ENCODE data around the gene ISOC2.
"Not testable (repeated sequence)": the region's sequence is repeated elsewhere in the genome, so short reads cannot be mapped to it uniquely, and the experiment has no call there.

ISOC2 gene

DNA sequence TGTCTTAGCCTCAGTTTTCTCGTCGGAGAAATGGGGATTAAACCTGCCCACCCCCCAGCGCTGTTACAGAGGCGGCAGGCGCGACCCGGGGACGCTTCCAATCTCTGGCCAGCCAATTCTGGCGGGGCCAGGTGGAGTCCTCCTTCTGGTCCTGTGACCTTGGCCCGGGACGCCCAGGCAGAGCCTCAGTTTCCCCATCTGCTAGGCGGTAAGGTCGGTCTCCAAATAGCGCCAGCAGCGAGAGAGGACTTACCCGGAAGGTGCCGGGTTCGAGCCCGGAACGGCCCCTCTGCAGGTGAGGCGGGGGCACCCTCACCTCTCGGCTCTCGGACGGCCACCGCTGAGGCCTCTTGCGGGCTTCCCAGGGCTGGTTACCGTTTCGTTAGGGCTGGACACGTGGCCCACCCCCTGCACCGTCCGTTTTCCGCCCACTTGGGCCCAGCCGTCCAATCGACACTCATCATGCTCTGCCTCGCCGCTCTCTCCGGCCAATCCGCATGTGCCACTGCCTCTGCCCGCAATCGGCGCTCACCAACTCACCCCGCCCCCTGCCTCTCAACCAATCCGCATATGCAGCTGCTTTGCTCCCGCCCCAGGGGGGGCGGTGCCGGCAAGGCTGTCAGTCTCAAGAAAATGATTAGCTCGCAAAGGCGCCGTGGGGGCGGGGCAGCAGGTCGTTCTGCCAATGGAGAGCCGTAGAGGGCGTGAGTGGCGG lies at the start of gene ISOC2:
ISOC2 (minus strand) TSS at position 384 of the 715 bp plus-strand sequence. CDS start 5,156 bp downstream, outside the sequence.
- peak; percentile 100 for DNase-seq

- DNase-seq: no peak
Observed at GRCh38 chr19:55508120-55508519, 46.7 kb upstream of the ISOC2 start.

- no peak for DNase-seq
Observed at GRCh38 chr19:55504981-55505380, 43.5 kb upstream of the ISOC2 start.

- no peak for DNase-seq
Observed at GRCh38 chr19:55504252-55504603, 42.8 kb upstream of the ISOC2 start.

DNA sequence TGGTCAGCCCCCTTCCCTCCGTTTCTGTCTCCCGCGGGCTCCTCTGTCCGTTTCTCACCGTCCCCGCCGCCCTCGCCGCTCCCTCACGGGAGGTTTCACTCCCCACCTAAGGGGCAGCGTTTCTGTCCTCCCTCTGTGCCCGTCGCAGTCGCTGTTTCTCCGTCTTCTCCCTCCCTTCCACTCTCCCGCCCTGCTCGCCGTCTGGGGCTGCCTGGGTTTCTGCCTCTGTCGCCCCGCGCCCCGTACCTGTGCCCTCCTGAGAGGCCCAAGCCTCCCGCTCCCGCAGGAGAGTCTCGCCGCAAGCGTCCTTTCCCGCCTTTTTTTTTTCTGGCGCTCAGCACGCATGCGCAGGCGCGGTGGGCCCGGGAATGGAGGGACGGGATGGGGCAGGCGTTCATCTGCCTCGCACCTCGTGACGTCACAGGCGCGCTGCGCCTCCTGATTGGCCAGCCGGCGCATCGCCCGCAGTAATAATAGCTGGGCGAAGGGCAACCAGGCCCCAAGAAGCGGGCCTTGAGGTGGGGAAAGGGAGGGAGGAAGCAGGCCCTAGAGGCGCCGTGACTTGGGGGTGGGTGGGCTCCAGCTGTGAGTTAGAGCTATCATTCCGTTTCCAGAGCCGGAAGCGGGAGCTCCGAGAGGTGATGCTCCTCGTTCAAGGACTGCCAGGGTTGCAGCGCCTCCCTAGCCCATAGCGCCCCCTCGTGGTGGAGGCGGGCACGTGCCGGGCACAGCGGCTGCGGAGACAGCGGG lies 42.2 kb upstream of the ISOC2 start:
- DNase-seq: peak; percentile 76

GRCh38 chr19:55503157-55503501 lies 41.7 kb upstream of the ISOC2 start:
- no peak for DNase-seq

GRCh38 chr19:55502197-55502952 lies 40.9 kb upstream of the ISOC2 start:
- no peak for DNase-seq

- no peak for DNase-seq
Observed at GRCh38 chr19:55500368-55500952, 39.0 kb upstream of the ISOC2 start.

GRCh38 chr19:55498246-55498840 lies 36.9 kb upstream of the ISOC2 start:
- DNase-seq: no peak

- DNase-seq: no peak
Observed at GRCh38 chr19:55497763-55498162, 36.3 kb upstream of the ISOC2 start.

DNA sequence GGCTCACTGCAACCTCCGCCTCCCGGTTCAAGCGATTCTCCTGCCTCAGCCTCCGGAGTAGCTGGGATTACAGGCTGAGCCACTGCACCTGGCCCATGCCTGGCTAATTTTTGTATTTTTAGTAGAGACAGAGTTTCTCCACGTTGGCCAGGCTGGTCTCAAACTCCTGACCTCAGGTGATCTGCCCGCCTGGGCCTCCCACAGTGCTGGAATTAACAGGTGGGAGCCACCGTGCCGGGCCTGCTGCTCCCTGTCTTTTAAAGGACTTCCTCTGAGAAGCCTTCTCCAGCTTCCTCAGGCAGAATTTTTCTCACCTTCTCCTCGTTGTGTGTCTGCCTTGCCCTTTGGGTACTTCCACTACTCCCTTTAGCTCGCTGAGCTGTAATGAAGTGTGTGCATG lies 35.4 kb upstream of the ISOC2 start:
- not testable (repeated sequence) for DNase-seq

- no peak for DNase-seq
Observed at GRCh38 chr19:55495646-55496349, 34.4 kb upstream of the ISOC2 start.

DNA sequence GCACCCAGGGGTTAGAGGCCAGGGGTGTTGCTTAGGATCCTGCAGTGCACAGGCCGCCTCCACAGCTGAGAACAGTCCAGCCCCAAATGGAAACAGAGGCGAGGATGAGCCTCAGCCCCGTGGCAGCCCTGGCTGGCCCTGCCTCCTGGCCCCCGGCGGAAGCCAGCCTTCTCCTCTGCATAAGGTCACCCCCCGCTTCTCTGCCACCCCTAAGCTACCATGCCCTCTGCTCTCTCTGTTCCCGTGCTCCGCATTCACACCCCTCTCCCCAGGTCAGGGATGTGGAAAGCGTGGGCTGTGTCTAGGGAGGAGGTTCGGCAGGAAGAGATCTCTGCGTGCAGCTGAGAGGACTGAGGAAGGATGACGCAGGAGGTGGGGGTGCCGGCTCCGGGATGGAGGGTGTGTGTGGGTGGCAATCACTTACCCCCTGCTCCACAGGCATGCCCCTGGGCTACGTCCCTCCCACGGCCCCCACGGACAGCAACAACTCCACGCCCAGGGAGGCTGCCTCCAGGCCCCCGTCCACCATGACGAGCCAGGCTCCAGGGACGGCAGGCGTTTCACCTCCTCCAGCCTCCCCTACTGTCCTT lies 32.8 kb upstream of the ISOC2 start:
- no peak for DNase-seq

- no peak for DNase-seq
Observed at GRCh38 chr19:55493645-55494171, 32.3 kb upstream of the ISOC2 start.

GRCh38 chr19:55493052-55493644 lies 31.7 kb upstream of the ISOC2 start:
- no peak for DNase-seq

DNA sequence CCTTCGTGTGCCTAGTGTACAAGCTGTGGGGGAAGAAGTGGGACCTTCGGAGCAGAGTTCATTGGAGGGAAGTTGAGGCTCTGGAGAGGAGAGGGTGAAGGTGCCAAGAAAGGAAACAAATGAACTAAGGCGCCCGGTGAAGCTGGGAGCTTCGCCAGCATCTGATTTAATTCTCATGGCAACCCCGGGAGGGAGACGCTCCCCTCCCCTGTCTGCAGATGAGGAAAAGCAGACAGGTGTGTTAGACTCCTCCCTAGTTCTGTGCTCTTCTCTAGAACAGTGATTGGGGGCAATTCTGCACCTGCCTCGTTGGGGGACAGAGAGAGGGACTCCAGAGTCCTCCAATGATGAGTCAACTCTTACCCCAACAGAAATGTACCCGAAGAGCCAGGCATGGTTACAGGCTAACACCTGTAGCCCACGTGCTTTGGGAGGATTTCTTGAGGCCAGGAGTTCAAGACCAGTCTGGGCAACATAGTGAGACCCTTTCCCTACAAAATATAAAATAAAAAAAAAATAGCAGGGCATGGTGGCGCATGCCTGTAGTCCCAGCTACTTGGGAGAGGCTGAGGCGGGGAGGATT lies 31.0 kb upstream of the ISOC2 start:
- peak; percentile 53 for DNase-seq

GRCh38 chr19:55491546-55492360 lies 30.3 kb upstream of the ISOC2 start:
- DNase-seq: no peak

DNA sequence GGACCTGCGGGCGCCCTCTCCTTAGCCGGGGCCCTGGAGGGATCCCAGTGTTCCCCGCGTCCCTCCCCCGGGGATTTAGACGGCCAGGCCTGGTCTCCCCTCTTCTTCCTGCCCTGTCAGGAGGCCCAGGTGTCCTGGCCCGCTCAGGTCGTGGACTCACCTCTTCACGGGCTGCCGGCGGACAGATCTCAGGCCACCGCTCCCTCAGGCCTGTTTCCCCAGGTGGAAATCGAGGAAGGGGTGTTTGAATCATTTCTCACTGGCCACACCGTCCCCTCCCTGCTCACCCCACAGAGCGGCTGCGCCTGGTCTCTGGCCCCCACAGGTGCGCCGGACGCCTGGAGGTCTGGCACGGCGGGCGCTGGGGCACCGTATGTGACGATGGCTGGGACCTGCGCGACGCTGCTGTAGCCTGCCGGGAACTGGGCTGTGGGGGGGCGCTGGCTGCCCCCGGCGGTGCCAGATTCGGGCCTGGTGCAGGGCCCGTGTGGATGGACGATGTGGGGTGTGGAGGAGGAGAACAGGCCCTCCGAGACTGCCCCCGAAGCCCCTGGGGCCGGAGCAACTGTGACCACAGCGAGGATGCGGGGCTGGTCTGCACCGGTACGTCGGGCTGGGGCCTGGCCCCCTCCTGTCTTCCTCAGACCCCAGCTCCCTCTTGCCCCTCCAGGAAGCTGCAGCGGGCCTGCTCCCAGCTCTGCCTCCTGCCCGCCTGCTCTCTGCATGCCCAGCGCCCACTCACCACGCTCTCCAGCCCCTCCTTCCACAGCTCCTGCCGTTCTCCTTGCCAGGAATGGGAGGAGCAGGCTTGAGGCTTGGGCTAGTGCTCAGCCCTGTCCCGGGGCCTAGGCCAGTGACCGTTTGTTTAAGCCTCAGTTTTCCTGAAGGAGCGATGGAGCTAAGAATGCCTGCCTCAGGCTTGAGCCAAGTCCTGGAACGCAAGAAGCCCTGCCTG lies 29.3 kb upstream of the ISOC2 start:
- DNase-seq: no peak

Data from NCI-H1436 (cell line).